HepG2 (cell line): ENCODE data around the gene COMMD7. TPM values are rescaled to one million over a fixed set of nuclear protein-coding genes. Genes with fewer than 3 reads are reported as not detected.

Experiments used
- CREM ChIP-seq, 2 experiments: sonication (generic) in 1 of 2; formaldehyde crosslinking in 1 of 2; IDR thresholded peaks; 2 replicates each; pipeline versions ENCODE4 v1.4.0 to v1.6.1; 2016 to 2020; ENCODE audit warnings: antibody characterized with exemption in 1 of 2, mild to moderate bottlenecking in 1 of 2, missing genetic modification reagents in 1 of 2
- DBP ChIP-seq: sonication (generic); formaldehyde crosslinking; IDR thresholded peaks from 2 replicates; pipeline ENCODE4 v1.4.0; 2020; ENCODE audit warnings: missing genetic modification reagents; ENCODE audit errors: not compliant biosample characterization
- HNRNPK ChIP-seq: fragments of 200-400 bp; formaldehyde crosslinking; IDR thresholded peaks from 2 replicates; pipeline ENCODE4 v1.6.1; 2018; ENCODE audit warnings: low read length, low read depth, moderate library complexity, mild to moderate bottlenecking; ENCODE audit not compliant: poor library complexity, severe bottlenecking
- JUNB ChIP-seq: sonication (generic); formaldehyde crosslinking; IDR thresholded peaks from 2 replicates; pipeline ENCODE4 v1.8.0; 2022; ENCODE audit warnings: missing genetic modification reagents, mild to moderate bottlenecking, borderline replicate concordance
- MAFG ChIP-seq: sonication (generic); formaldehyde crosslinking; IDR thresholded peaks from 2 replicates; pipeline ENCODE4 v1.5.1; 2020; ENCODE audit warnings: mild to moderate bottlenecking, missing genetic modification reagents
- POLR2AphosphoS5 ChIP-seq: IDR thresholded peaks from 2 replicates; pipeline ENCODE4 v1.6.1; 2012; ENCODE audit warnings: low read depth, low read length
- PRDM4 ChIP-seq: sonication (generic); formaldehyde crosslinking; IDR thresholded peaks from 2 replicates; pipeline ENCODE4 v1.9.0; 2021; ENCODE audit warnings: missing genetic modification reagents, borderline replicate concordance
- RBM39 ChIP-seq: fragments of 200-400 bp; formaldehyde crosslinking; IDR thresholded peaks from one replicate; pipeline ENCODE4 v1.6.1; 2018; ENCODE audit warnings: antibody characterized with exemption, mild to moderate bottlenecking, low read depth, low read length; ENCODE audit not compliant: poor library complexity, severe bottlenecking
- SOX6 ChIP-seq, 2 experiments: fragments of 450-650 bp in 1 of 2; sonication (generic) in 1 of 2; formaldehyde crosslinking in 1 of 2; IDR thresholded peaks; 2 replicates each; pipeline versions ENCODE4 v1.4.0 to v1.6.1; 2017 to 2020; ENCODE audit warnings: antibody characterized with exemption in 1 of 2, mild to moderate bottlenecking in 1 of 2, missing genetic modification reagents in 1 of 2
- ZNF281 ChIP-seq: sonication (generic); formaldehyde crosslinking; IDR thresholded peaks from 2 replicates; pipeline ENCODE4 v1.4.0; 2020; ENCODE audit warnings: missing genetic modification reagents, borderline replicate concordance
- ZNF546 ChIP-seq: sonication (generic); formaldehyde crosslinking; conservative IDR thresholded peaks from 2 replicates; pipeline ENCODE4 v1.8.1; 2023; ENCODE audit warnings: mild to moderate bottlenecking, missing genetic modification reagents
- ZNF839 ChIP-seq: sonication (generic); formaldehyde crosslinking; IDR thresholded peaks from 2 replicates; pipeline ENCODE4 v1.4.0; 2020; ENCODE audit warnings: missing genetic modification reagents, mild to moderate bottlenecking, borderline replicate concordance
- polyA plus RNA-seq, 8 experiments: library from polyadenylated mRNA; depleted of rRNA in 3 of 8; stranded (reverse) in 7 of 8; unstranded in 1 of 8; fragments of >200 nt; fragmentation: Illumina TruSeq in 4 of 8; extraction: Trizol in 4 of 8; gene quantifications; 2 replicates each; pipeline versions ENCODE4 v1.2.1 to v1.2.3, GENCODE V29; 2011 to 2016; ENCODE audit warnings: low read depth in 4 of 8, missing spikeins in 1 of 8, mixed read lengths in 1 of 8; ENCODE audit not compliant: insufficient read depth in 1 of 8
- total RNA-seq, 5 experiments: library from RNA; depleted of rRNA; stranded (reverse); fragments of >200 nt; fragmentation: Illumina TruSeq; extraction: Trizol; gene quantifications; 2 replicates each; pipeline ENCODE4 v1.2.3, GENCODE V29; 2016; ENCODE audit warnings: low read depth in 1 of 5
- TF ChIP-seq, protein P1 (sequence below): sonication (generic); formaldehyde crosslinking; IDR thresholded peaks from 2 replicates; pipeline ENCODE4 v1.5.0; 2020; ENCODE audit warnings: mild to moderate bottlenecking, missing genetic modification reagents, borderline replicate concordance

Gene COMMD7
- total and polyA plus RNA-seq, 2 of the 13 experiments (the other 11 are each of a cell fraction or from before 2014, with no cell fraction given): 42.1 to 53.3 TPM

DNA sequence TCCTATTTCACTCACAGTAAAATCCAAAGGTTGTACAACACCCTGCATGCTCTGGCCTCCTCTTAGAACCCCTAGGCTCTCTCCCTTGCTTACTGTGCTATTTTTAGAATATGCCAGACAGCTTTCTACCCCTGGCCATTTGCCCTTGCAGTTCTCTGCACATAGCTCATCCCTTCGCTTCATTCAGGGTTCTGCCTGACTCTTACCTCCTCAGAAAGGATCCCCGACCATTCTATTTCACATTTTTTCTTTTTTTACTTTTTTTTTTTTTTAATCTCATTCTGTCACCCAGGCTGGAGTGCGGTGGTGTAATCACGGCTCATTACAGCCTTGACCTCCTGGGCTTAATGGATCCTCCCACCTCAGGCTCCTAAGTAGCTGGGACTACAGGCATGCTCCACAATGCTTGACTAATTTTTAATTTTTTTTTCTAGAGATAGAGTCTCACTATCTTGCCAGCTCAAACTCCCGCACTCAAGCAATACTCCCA is 33.6 kb downstream of the COMMD7 start (continued):
- TF ChIP-seq POLR2AphosphoS5 (no peak), MAFG (CRISPR knock-in tag) (no peak), ZNF281 (no peak), RBM39 (no peak), PRDM4 (no peak), ZNF546 (CRISPR knock-in tag) (no peak), CREM (IDR thresholded peaks at IDR 0.05) (no peak), CREM (CRISPR knock-in tag; IDR thresholded peaks at IDR 0.05) (no peak), HNRNPK (no peak), SOX6 (IDR thresholded peaks at IDR 0.05) (no peak), SOX6 (CRISPR knock-in tag; IDR thresholded peaks at IDR 0.05) (peak; percentile 36; the same call in 1 of the 2 replicates), ZNF839 (CRISPR knock-in tag) (no peak), DBP (CRISPR knock-in tag) (no peak), JUNB (CRISPR knock-in tag) (no peak)
- TF ChIP-seq, protein P1, sequence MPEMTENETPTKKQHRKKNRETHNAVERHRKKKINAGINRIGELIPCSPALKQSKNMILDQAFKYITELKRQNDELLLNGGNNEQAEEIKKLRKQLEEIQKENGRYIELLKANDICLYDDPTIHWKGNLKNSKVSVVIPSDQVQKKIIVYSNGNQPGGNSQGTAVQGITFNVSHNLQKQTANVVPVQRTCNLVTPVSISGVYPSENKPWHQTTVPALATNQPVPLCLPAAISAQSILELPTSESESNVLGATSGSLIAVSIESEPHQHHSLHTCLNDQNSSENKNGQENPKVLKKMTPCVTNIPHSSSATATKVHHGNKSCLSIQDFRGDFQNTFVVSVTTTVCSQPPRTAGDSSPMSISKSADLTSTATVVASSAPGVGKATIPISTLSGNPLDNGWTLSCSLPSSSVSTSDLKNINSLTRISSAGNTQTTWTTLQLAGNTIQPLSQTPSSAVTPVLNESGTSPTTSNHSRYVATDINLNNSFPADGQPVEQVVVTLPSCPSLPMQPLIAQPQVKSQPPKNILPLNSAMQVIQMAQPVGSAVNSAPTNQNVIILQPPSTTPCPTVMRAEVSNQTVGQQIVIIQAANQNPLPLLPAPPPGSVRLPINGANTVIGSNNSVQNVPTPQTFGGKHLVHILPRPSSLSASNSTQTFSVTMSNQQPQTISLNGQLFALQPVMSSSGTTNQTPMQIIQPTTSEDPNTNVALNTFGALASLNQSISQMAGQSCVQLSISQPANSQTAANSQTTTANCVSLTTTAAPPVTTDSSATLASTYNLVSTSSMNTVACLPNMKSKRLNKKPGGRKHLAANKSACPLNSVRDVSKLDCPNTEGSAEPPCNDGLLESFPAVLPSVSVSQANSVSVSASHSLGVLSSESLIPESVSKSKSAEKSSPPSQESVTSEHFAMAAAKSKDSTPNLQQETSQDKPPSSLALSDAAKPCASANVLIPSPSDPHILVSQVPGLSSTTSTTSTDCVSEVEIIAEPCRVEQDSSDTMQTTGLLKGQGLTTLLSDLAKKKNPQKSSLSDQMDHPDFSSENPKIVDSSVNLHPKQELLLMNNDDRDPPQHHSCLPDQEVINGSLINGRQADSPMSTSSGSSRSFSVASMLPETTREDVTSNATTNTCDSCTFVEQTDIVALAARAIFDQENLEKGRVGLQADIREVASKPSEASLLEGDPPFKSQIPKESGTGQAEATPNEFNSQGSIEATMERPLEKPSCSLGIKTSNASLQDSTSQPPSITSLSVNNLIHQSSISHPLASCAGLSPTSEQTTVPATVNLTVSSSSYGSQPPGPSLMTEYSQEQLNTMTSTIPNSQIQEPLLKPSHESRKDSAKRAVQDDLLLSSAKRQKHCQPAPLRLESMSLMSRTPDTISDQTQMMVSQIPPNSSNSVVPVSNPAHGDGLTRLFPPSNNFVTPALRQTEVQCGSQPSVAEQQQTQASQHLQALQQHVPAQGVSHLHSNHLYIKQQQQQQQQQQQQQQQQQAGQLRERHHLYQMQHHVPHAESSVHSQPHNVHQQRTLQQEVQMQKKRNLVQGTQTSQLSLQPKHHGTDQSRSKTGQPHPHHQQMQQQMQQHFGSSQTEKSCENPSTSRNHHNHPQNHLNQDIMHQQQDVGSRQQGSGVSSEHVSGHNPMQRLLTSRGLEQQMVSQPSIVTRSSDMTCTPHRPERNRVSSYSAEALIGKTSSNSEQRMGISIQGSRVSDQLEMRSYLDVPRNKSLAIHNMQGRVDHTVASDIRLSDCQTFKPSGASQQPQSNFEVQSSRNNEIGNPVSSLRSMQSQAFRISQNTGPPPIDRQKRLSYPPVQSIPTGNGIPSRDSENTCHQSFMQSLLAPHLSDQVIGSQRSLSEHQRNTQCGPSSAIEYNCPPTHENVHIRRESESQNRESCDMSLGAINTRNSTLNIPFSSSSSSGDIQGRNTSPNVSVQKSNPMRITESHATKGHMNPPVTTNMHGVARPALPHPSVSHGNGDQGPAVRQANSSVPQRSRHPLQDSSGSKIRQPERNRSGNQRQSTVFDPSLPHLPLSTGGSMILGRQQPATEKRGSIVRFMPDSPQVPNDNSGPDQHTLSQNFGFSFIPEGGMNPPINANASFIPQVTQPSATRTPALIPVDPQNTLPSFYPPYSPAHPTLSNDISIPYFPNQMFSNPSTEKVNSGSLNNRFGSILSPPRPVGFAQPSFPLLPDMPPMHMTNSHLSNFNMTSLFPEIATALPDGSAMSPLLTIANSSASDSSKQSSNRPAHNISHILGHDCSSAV (CRISPR knock-in tag): no peak
